ENCODE results near the gene CC2D2A.

DNA sequence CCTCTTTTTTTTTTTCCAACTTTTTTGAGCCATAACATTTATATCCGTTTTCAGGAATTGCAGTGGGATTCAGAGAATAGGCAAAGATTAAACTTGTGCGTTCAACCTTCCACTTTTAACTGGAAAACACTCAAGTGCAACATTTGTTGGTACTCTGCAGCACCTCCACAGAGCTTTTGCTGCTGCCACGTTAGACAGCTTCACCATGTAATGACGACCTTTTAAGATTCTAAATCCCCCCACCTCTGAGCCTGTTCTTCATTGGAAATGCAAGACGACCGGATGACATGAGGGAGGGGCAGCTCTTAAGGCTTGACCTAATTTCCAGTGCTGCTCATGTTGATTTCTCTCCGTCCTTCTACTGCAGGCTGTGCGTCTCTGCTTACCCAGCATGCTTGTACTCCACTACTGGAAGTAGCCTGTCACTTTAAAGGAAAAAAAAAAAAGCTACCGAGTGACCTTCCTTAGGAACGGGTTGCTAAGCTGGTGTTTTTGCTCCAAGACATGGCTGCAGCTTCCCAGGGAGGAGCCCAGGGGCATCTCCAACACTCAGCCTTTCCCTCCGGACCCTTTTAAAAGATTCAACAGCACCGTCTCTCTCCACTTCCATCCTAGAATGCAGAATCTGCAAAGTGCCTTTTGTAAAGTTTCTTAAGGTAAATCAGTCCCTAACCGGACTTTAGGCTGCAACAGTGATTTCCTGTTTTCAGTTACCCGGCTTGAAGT lies at the start of gene CC2D2A:
- TF ChIP-seq, protein P1, sequence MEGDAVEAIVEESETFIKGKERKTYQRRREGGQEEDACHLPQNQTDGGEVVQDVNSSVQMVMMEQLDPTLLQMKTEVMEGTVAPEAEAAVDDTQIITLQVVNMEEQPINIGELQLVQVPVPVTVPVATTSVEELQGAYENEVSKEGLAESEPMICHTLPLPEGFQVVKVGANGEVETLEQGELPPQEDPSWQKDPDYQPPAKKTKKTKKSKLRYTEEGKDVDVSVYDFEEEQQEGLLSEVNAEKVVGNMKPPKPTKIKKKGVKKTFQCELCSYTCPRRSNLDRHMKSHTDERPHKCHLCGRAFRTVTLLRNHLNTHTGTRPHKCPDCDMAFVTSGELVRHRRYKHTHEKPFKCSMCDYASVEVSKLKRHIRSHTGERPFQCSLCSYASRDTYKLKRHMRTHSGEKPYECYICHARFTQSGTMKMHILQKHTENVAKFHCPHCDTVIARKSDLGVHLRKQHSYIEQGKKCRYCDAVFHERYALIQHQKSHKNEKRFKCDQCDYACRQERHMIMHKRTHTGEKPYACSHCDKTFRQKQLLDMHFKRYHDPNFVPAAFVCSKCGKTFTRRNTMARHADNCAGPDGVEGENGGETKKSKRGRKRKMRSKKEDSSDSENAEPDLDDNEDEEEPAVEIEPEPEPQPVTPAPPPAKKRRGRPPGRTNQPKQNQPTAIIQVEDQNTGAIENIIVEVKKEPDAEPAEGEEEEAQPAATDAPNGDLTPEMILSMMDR (IDR thresholded peaks at IDR 0.05): no peak
- TF ChIP-seq POLR2A (IDR thresholded peaks at IDR 0.05) (no peak), POLR2AphosphoS5 (IDR thresholded peaks at IDR 0.05) (no peak)
